Inflammatory macrophage treated with lipopolysaccharide for 4 hours (primary cell): ENCODE measurements around the gene GALNT11.

Experiments
- DNase-seq: peaks from one replicate; pipeline ENCODE4 v3.0.0-alpha.2; 2020

GALNT11 gene

DNA sequence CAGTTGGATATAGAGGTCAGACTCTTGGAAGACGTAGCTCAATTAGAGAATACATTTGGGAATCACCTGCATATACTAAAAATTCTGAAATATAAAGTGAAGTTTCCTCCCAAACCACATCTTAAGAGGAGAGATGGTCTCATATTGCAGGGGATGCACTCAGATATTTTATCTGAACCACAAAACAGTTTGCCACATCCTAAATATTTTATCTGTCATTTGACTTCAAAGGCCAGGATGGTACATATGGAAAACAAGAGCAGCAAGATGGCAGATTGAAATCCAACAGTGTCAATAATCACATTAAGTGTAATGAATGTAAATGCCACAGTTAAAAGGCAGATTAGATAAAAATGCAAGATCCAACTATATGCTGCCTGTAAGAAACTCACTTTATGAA lies 97.1 kb downstream of the GALNT11 start:
- DNase-seq: no peak

DNA sequence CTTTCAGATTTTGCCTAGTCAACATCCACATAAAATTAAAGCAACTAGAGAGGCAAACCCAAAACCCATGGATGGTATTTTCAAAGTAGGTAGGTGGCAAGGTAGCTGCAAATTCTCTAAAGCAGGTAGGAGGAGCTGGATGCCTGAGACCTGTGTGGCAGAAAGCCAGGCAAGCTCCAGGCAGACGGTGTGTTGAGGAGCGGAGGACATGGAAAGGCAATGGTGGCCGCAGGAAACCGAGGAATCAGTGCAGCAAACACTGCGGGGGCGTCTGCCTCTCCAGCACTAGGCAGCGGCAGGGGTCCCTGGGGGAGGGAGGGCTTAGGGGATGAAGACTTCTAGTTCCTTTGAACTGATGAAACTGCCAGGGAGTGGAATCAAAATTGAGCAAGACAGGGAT lies 101.3 kb downstream of the GALNT11 start:
- no peak for DNase-seq

DNA sequence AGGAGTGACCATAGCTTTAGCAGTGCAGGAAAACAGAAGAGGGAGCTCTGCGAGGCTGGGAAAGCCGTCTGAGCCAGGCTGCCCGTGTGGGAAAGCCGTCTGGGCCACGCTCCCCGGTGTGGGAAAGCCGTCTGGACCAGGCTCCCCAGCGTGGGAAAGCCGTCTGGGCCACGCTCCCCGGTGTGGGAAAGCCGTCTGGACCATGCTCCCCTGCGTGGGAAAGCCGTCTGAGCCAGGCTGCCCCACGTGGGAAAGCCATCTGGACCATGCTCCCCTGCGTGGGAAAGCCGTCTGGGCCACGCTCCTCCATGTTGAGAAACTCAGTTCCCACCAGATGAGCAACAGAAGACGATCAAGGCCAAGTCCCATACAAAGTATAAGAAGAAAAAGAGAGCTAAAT lies 101.8 kb downstream of the GALNT11 start:
- no peak for DNase-seq

DNA sequence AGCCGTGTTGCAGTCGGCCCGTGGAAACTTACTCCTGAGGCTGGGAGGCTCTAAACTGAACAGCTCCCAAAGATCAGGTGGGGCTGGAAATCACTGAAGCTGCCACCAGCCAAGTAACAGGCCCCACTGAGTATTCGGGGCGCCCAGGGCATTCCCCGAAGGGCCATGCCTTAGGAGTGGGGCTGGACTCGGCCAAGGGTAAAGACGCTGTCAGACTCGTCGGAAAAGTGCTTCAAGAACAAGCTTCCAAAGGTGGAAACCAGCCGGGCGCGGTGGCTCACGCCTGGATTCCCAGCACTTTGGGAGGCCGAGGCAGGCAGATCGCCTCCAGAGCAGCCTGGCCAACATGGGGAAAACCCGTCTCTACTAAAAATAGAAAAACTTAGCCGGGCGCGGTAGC lies 102.8 kb downstream of the GALNT11 start:
- DNase-seq: no peak

DNA sequence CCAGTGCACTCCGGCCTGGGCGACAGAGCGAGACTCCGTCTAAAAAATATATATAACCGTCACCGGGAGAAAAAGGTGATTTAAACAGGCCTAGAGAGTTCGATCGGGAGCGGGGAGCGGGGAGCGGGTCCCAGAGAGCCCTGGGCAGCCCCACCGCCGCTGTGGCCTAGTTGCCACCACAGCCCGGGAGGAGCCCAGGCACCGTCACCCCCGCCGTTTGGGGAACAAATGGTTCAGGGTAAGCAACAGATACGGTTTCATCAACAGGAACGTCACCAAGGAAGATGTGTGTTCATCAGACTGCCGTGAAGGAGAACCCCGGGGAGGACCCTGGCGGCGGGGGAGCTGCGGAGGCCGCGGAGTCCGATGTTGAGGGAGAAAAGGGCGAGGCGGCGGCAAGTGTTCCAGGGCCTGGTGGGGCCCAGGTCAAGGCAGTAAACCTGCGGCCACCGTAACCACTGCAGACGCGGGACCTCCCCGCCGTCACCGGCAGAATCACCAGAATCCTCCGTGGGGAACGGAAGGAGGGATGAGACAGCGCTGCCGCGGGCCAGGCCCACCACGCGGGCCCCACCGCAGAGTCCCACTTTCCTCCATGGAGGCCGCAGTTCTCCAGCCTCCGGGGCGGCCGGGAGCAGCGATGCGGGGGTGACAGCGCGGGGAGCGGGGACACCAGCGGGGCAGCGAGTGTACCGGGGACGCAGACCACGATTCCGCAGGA lies 103.4 kb downstream of the GALNT11 start:
- DNase-seq: no peak

DNA sequence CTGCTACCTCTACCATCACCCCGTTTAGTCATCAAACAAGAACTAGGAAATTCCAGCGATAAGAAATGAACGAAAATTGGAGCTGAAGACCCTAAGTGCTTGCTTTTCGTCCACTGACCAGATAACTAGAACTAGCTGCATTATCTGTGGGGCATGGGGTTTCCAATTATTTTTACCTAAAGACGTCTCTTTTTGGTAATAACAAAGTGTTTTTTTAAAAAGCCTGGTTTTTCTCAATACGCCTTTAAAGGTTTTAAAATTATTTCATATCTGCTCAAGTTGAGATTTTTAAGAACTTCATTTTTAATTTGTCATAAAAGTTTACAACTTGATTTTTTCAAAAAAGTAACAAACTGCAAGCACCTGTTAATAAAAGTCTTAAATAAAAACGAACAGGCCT lies 104.2 kb downstream of the GALNT11 start:
- DNase-seq: no peak

DNA sequence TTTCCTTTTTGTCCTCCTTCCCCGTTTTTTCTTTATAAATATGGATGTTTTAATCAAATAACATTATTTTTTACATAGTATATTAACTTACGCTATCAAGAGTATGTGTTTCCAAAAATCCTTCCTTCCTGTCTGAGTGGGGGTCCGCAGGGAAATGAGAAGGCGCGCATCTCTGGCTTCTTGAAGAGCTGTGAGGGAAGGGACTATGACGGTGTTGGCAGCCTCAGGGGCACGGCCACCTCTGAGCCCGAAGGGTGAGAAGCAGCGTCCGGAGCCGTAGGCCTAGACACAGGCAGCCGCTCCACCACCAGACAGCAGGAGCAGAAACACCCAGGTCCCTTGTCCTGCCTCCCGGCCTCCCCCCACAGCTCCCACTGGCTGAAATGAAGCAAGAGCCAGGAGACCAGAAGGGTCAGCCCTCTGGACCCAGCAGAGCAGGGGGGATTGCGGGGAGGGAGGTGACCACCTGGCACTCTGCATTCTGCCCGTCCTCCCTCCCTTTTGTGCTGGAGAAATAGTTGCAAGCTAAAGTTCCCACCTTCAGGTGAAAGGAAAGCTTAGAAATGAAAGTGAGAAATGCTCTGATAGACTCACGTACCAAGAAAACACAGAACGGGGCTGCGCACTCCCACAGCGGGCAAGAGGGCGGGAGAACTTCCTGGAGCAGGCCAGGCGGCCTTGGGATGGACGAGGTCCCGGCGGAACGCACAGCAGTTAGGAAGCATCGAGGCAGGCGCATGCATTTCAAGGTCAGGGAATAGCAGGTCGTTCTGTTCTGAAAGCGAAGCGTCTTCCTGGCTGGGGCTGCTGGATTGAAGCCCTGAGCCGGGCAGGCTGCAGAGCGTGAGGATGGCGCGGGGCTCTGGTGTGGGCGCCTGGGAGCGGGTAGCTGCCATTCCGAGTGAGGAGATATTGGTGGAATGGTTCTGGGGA lies 105.5 kb downstream of the GALNT11 start:
- no peak for DNase-seq

DNA sequence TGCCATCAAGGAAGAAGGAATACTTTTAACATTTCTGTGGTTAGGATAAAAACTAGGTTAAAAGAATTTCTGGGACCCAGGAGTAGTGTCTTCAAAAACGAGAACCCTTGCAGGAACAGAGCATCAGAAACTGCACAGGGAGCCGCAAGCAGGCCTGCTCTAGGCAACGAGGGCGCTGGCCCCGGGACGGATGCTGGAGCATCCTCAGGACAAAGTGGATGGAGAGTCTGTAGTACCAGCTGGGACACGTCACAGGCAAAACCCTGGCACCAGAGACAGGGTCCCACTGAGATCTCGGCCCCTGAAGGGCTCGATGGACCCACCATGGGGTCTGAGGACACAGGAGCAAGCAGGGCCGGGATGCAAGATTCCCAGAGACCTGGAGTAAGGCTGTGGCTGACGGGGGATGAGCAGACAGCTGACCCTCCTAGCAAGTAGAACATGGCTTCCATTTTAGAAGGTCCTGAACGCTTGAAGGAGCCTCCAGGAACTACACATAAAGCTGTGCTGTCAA lies 106.6 kb downstream of the GALNT11 start:
- no peak for DNase-seq

DNA sequence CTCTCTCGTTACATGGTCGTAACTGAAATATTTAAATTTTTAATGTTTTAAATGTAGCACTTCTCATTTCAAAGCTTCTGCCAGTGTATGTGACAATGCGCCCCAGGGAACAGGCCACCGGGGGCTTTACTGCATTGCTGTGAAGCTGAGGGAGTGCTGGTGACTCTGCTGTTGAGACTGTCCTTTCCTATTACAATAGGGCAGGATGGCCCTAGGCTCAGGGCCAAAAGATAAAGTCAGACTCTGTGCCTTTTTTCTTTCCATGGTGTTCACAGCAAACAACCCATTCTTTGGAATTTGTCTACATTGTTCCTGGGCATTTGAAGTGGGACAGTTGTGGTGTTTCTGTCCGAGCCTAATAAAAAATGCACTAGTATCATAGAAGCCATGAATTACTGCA lies 107.3 kb downstream of the GALNT11 start:
- no peak for DNase-seq

DNA sequence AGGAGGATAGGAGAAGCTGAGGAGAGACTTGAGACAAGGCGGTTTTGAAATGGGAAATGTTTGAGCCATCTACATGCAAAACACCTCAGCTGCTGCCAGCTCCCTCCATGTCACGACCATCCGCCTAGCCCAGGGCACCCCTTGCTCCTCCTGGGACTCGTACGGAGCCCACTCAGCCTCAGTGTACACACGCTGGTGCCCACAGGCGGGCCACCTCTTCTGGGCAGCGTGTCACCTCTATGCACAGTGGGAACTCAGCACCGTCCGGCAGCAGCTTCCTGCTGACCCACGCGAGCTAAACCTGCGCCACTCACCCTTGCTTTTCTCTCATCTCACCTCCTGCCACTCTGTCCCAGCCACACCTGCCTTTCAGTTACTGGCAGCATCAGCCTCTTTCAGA lies 108.3 kb downstream of the GALNT11 start:
- DNase-seq: no peak

DNA sequence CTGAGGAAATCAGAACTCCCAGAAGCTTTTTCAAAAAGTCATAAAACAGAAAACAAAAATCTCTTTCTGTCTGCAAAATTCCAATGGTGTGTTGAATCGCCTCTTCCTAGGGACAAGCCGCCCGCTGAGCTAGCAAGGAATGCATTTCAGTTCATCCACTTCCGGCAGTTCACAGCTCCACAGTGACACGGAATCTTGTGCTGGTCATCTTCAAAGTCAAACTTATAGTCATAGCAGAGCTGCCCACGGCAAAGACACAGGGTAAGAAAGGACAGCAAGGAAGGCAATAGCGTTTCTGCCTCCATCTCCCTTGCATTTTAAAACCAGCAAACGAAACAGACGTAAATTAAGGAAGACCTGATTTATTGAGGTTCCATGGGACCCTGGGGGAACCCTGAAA lies 111.2 kb downstream of the GALNT11 start:
- no peak for DNase-seq

DNA sequence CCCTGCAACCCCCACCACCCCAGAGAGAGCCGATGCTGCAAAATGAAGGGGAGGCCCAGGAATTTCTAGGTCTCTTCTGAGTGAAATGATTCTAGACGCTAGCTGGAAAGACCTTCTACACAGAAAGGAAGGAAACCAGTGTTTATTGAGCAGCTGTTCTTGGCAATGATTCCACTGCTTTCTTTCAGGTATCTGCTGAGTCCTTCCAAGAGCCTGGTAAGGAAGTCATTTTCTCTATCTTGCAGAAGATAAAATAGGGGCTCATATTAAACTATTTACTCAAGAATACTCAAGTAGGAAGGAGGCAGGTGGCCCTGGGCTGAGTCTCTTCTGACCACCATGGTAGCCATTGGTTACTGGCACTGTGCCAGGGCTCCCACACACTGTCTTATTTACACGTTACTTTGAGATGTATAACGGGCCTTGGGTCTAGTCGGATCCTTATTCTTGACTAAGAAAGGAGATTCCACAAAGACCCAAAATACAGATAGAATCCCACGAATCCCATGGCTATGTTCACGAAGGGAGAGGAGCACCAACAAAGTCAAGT lies 112.1 kb downstream of the GALNT11 start:
- DNase-seq: no peak

DNA sequence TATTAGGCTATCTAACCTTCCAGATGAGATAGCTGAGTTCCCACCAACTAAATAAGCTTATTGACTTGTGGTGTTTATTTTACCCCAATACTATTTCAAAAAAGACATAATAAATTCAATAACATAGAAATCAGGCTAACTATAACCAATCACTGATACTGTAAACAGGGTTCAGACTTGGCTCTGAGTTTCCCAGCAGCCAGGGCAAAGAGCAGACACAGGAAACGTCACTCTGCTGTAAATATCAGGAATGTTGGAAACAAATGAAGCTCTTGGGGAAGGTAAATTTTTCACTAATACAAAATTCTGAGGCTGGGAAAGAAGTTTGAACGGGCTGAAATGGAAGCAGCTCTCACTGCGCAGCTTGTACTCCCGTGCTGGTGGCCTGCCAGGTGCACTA lies 114.6 kb downstream of the GALNT11 start:
- no peak for DNase-seq

DNA sequence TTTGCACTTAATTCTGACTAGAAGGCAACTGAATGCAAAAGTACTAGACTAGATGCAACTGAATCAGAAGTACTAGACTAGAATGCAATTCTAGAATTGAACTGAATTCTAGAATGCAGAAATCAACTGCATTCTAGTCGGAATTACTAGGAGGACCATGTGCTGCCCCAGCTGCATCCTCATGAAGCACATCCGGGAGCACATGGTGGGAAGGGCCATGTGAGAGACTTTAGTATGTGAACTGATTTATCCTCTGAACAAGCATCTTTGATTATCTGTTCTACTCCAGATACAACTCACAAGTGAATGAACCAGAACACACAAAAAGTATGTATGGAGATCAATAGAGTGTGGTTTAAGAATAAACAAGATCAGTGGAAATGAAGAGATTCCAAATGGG lies 115.1 kb downstream of the GALNT11 start:
- DNase-seq: no peak

DNA sequence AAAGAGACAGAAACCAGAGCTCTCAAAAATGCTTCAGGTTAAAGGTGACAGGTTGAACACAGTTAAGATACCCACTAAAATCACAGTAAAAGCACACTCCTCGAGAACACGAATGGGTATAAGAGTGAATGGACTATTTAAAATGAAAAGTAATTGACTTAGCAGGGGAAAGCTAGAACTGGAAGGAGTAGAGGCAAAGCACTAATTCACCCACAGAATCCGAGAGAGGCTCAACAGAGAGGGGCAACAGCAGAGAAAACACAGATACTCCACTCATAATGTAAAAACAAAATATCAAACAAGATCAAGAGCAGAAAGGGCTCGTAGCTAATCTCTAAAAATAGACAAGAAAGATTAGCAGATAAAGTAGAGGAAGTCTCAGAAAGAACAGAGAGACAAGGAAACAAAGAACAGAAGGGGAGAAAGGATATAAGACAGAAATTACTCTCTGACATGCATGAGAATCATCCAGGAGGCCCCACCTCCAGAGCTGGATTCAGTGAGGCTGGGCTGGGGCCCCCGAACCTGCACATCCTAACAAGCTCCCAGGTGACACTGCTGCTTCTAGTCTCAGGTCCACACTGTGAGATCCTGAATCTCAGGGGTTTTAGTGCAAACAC lies 117.6 kb downstream of the GALNT11 start:
- DNase-seq: no peak

DNA sequence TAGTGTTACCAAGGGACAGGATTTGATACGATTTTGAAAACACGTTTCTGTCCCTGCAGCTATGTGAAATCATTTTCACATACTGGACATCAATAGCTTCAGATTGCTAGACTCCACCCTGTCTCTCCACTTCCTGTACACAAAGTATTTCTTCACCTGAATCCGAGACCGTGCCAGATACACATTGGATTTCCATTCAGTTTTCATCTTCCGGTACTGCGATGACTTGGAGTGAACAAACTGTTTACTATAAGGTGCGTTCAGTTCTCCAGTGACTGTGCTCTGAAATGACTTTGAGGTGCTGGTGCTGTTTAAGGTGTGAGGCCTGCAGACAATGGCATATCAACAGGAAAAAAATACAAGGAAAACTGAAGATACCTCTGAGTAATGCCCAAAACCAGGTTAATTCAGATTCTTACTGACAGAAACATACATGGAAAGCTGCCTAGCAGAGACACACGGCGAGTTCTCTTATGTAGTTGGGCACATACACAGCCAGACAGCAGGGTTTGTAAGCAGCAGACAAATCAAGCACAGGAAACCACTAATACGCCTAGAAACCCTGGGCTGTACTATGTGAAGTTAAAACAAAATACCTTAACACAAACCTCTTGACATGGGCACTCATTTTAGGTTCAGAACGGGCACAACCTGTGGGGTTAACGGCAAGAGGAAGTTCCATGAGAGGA lies 119.2 kb downstream of the GALNT11 start:
- DNase-seq: no peak

DNA sequence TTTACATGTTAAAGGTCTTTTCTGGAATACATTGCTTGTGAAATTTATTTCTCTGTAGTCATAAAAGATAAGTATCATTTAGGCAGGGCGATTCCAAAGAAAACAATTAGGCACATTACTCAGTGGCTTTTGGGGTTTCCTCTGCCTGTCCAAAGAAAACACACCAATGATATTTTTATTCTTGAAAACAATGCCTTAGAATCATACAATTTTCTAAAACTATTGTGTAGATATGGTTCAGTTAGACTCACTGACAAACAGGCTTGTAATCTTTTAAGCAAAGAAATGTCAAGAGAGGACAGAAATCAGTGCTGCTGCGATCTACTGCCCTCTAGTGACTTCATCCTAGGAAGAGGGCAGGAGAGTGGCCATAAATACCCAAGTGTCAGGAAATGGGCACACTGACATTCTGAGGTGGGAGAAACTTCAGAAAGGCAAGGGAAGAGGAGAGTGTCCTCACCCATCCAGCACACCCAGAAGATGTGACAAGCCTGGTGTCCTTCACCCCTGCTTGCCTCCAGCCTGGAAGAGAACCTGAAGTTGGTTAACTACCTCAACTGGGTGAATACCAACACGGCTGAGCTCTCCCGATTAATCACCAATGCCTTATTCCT lies 120.5 kb downstream of the GALNT11 start:
- DNase-seq: peak; percentile 27

DNA sequence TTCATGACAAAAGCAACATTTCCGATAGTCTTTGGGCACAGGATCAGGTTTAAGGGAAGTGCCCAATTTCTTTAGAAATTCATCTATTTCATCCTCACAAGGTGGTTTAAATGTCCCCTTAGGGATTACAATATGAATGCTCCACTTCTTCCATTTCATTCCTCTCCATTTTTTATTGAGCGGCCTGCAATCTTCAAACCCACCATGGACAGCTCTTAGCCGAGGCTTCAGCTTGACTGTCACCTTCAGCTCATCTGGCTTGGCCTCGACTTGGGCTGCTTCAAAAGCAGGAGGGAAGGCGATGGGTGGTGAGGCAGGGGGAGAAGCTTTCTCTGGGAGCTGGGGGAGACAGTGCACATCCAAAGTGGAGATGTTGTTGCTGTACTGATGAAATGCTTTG lies 123.2 kb downstream of the GALNT11 start:
- no peak for DNase-seq

DNA sequence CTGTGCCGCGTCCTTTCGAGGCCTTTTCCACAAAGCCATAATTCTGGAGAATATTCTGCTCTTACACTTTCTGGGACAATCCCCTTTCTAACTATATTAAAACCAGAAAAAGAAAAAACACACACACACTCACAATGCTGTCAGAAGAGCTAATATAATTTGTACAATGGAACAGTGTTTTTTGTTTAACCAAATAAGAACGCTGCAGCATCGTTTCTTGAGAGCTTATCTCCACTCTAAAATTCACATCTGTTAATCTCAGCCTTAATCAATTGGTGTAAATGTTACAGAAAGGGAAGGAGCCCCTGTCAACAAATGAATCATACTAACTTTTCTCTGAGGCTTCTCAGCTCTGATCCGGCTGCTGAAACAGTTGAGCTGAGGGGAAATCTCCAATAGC lies 123.9 kb downstream of the GALNT11 start:
- no peak for DNase-seq

DNA sequence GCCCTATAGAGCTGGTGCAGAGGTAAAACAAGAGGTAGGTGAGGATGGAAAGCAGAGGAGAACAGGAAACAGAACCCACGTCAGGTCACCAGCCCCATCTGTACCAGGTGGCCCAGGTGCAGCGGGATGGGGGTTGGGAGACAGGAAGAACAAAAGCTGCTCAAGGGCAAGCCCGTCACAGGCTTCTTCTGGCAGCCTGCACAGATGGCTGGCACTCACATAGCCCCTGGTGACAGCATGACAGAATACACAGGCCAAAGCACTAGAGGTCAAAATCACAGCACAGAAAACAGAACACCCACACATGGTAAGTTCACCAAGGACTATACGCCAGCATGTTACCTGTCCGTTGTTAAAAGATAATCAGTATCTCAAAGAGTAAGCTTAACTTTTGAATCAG lies 126.8 kb downstream of the GALNT11 start:
- no peak for DNase-seq

DNA sequence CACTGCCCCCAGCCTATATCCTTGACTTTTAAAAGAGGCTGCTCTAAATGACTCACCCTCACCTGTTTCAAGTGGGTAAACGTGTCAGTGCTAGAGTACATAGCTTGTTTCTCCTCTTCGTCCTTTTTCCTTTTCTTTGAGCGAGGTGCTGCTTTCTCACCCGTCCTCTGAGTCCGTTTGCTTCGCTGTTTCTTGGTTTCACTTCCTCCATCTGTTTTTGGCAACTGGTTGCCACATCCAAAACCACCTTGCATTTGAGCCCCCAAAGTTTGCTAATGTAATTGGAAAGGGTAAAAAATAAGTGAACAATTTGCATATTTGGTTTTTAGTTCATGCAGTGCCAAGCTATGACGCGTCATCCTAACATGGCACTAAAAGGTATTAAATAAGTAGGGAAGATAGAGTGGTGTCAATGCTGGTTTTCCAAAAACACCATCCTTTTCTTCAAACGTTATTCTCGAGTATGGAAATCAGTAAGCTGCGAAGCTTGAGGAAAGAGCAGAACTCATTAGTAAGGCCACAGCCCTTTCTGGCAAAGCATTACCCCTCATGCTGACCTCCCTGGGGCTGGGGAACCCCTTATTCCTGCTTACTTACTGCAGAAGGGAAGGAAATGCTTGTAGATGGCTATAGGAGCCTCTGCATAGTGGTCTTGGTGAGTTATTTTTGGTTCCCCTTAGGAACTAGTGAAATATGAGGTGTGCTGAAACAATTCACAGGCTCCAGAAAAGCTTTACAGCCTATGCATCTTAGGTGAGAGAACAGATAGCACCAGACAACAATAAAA lies 133.5 kb downstream of the GALNT11 start:
- peak; percentile 44 for DNase-seq
